IPS-NIHi7 (cell line): ENCODE results near the gene TRAF2.

ENCODE experiments used
- DNase-seq: peaks from one replicate; pipeline ENCODE4 v3.0.0; 2012; ENCODE audit warnings: mixed read lengths; ENCODE audit errors: extremely low spot score

The TRAF2 gene

DNA sequence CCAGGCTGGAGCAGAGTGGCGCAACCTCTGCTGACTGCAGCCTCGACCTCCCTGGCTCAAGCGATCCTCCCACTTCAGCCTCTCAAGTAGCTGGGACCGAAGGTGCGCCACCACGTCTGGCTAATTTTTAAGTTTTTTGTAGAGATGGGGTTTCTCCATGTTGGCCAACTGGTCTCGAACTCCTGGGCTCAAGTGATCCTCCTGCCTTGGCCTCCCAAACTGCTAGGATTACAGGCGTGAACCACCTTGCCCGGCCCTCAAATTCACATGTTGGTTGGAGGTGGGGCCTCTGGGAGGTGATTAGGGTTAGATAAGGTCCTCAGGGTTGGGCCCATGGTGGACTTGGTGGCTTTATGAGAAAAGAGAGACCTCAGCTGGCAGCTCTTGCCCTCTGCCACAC is 75.8 kb downstream of the TRAF2 start:
- no peak for DNase-seq

GRCh38 chr9:136962701-136963248 is 76.5 kb downstream of the TRAF2 start:
- DNase-seq = no peak

GRCh38 chr9:136963341-136963740 is 77.0 kb downstream of the TRAF2 start:
- no peak for DNase-seq

DNA sequence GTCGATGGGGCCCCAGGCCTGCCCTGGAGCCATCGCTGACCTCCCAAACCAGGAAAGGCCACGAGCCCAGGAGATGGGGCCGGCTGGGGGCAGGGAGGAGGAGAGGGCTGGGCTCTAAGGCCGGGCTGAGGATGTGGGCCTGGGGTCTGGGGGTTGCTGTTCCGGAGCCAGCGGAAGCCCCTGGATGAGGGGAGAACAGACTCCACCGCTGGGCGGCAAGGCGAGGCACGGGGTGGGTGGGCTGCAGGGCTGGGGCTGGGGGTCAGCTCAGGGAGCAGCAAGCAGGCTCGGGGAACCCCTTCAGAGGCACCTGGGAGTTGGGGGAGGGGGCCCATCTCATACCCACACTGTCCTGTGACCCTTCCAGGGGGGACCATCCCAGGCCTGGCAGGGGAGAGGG is 77.4 kb downstream of the TRAF2 start:
- DNase-seq = no peak

GRCh38 chr9:136964171-136964689 is 77.9 kb downstream of the TRAF2 start:
- no peak for DNase-seq

DNA sequence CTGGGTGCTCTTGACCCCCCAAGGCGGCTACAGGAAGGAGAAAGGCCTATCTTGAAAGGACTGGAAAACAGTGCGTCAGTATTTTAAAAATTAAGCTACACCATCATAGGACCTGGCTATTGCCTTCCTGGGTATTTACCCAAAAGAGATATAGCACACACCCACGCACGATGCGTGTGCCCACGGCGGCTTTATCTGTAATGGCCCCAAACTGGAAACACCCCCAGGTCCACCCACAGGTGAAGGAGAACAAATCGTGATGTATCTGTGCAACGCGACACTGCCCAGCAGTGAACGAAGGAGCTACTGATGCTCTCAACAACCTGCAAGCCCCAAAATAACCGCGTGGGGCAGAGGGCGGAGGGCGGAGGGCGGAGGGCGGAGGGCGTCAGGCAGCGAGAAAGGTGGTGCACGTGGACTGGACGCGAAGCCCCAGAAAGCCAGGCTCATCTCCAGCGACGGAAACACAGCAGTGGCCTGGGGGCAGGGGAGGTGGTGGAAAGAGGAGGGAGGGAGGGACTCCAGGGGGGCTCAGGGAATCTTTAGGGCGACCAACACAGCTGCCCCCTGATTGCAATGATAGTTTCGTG is 78.6 kb downstream of the TRAF2 start:
- DNase-seq = no peak

DNA sequence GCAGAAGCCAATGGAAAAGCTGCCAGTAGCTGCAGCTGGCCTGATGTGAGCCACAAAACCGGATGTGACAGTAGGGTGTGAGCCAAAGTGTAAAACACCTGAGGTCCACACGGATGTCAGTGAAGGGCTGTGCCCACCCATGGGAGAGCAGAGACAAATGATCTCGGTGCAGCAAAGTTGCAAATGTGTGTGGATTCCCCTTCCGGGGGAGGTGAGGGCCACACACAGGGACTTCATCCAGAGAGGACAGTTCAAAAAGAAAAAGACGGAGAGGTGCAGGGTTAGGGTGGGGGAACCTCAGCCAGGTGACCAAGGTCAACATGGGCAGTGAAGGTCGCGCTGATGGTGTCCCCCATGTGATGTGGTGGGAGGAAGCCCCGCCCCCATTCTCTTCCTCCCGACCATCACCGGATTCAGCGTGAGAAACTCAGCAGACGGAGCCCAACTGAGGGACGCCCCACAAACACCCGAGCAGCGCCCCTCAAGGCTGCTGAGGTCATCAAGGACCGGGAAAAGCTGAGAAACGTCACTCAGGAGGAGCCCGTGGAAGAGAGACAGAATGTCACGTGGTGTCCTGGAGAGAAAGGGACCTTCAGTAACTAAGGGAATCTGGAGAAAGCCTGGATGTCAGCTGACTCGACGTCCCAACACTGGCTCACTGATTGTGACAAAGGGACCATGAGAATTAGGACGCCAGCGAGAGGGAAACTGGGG is 79.6 kb downstream of the TRAF2 start:
- no peak for DNase-seq

DNA sequence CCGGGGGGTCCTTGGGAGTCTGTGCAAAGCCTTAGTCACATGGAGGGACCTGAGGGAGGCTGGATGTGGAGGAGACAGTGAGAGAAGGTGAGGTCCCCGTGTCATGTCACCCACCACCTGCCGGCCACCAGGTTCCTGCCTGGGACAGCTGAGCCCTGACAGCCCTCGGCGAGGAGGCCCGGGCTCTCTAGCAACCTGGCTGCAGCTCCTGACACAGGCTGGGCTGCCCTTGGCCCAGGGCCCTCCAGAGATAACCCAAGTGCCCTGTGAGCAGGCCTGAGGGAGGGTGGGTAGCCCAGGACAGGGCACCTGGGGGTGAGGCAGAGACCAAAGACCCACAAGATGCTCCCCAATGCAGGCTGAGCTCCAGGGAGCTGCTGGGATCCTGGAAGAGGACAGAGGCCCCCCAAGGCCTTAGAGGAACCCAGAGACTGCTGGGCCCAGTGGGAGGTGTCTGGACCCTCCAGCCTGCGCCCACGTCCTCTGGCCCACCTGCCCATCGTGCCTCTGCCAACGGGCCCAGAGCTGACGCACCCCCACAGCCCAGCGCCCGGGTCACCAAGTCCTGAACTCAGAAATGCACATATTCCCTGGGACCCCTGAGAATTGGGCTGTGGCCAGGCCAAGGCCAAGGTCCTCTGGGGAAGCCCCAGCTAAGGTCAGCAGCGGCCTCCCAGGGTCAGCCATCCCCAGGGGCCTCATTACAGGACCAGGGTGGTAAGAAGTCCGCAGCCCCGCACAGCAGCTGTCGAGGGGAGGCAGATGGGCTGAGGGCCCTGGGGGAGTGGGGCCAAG is 82.2 kb downstream of the TRAF2 start:
- no peak for DNase-seq

- DNase-seq = no peak
These were observed 82.8 kb downstream of the TRAF2 start for GRCh38 chr9:136969150-136969549.

DNA sequence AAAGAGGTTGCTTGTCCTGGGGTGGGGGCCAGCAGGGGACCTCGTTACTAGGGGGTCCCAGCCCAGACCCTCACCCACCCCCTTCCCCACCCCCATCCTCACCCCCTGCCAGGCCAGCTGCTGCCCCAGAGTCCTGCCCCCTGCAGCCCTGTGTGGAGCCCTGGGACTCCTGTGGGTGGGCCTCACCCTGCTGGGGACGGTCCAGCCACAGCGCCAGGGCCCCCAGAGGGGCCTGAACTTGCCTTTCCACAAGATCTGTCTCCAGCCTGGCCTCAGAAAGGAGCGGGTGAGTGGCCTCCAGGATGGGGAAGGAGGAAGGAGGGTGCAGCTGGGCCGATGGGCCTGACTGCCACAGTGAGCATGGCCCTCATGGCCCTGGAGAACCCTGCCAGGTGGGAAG is 83.5 kb downstream of the TRAF2 start:
- no peak for DNase-seq

DNA sequence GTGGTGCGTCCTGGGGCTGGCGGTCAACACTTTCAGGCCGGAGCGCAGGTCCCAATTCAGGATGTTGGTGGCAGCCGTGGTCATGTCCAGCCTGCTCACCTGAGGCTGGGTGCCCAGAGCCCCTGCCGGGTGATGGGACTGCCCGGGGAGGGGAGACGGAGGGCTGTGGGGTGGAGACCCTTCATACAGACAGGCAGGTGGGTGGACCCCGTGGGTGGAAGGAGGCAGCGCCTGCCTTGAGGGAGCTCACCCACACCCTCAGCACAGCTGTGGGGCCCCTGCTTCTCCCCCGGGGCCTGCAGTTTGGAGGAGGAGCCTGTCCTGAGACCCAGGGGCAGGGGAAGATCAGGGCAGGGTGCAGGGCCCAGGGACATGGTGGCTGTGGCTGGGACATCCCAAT is 84.0 kb downstream of the TRAF2 start:
- DNase-seq = no peak

- no peak for DNase-seq
These were observed 85.4 kb downstream of the TRAF2 start for GRCh38 chr9:136971746-136972145.

DNA sequence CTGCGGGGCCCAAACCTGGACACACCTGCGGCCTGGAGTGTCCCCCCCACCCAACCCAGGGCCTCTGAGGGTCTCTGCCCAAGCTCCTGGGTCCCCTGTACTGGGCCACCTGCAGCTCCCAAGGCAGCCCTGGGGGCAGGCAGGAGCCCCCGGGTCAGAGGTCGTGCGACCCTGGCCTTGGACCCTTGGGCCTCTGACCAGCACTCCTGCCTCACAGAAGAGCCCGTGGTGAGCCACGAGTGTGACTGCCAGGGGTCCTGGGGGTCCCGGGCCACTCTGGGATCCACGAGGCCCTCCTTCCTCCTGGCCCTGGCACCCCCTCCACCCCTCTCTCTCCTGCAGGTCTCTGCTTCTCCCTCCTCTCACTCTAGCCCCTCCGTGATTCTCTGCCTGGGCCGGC is 86.0 kb downstream of the TRAF2 start:
- no peak for DNase-seq

DNA sequence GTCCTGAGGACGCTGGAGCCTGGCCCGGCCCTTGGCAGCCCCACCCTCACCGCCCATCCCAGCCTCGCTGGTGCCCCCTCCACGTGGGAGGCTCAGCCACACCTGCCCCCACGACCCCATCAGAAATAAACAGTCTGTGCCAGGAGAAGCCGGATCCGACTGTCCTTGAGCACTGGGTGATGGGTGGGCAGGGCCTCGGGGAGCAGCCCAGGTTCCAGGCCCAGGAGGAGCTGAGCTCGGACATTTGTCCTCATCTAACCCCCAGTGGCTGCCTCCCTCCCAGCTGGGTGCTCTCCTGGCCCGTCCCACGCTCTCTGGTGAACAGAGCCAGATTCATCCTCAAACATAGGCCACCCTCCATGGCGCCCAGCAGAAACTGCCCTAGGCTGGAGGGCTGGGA is 86.4 kb downstream of the TRAF2 start:
- no peak for DNase-seq

DNA sequence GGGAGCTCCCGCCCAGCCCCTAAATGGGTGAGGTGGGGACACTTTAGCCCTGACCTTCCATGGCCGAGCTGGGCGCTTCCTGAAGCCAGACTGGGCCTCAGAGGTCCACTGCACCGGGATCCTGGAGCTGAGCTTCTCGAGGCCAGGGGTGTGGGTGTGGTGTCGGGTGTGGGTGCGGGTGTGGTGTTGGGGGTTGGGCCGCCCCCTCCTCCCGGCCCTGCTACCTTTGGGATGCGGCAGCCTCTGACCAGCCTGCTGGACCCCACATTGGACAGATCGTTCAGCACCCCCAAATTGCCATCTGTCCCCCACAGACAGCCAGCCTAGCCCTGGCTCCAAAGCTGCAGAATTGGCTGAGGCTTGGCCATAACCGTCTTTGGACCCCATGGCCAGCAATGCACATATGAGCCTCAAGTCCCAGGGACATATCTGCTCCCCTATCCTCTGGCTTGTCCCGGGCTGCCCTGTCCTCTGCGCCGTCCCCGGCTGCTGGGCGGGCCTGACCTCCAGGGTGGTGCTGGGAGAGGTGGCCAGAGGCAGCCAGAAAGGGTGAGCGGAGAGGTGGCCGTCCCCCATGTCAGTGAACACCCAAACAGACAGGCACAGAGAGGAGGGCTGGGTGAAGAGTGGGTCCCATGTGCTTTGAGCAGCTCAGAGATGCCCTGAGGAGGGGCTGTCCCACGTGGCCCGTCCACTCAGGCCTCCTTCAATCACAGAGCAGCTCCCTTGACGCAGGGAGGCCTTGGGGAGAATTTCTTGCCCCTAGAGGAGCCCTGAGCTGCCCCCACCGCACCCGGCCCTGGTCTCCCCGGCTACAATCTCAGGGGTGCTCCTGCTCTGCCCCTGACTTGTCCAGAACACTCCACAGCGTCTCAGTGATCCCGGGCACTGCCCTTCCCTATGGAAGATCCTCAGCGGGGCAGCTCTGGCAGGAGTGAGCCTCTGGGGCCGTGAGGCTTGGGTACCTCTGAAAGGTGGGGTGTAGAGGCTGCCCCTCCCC is 87.6 kb downstream of the TRAF2 start:
- no peak for DNase-seq

DNA sequence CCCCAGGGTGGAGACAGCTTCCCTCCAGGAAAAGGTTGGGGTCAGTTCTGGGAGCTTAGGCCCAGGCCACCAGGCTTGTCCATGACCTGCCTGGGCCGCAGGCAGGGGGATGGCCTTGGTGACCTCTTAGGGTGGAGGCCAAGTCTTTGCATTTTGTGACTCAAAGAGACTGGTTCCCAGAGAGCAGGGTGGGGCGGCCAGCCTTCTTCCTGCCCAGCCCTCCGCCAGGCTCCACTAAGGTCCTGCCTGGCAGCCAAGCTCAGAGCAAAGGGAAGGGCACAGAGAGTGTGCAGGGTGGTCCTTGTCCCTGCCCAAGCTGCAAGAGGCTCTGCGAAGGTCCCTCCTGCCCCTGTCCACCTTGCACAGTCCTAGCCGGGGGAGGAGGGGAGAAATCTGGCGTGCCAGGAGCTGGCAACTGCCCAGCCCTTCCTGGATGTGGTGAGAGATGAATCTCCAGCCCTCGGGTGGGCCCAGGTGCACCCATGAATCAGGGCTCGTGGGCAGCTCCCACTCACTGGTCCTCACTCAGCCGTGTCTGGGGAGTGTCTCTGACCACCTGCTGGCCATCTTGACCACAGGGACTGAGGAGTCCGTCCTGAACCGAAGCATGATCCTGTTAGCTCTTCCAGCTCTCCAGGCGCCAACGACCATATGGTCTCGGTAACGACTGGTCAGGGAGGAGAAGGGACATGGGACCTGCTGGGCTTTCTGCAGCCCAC is 88.7 kb downstream of the TRAF2 start:
- DNase-seq = no peak

DNA sequence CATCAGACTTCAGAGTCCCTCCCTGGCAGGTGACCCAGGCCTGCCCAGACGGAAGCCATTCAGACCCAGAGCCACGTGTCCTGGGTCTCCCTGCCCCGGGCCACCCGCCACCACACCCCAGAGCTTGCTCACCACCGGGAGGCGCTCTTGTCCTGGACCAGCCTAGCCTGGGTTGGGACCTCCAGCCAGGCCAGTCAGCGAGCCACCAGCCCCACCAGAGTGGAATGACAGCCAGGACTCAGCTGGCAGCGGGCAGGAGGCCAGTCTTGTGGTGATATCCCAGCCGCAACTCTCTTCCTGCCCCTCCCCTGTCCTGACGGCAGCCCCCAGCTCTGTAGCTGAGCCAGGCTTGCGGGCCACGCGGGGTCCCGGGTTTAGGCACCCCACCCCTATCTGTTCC is 89.3 kb downstream of the TRAF2 start:
- peak; percentile 79 for DNase-seq
